GM19035 (cell line): ENCODE data around the gene EEPD1.
A peak's percentile ranks its signal among the peaks of the same experiment; 100 is the strongest.
"Not testable (repeated sequence)": the region's sequence is repeated elsewhere in the genome, so short reads cannot be mapped to it uniquely, and the experiment has no call there.

Source experiments
- ATAC-seq: cut with Tn5 transposase; IDR thresholded peaks from one replicate; pipeline ENCODE4 v1.9.1; 2021; ENCODE audit not compliant: unreplicated experiment

The EEPD1 gene

GRCh38 chr7:36152756-36153570 is at the start of gene EEPD1:
TSS of gene EEPD1 (plus strand) at chr7:36153254. CDS start at chr7:36154325, 1,071 bp downstream.
- ATAC-seq, result peak; percentile 97

GRCh38 chr7:36103837-36104561 is 49.1 kb upstream of the EEPD1 start:
- no peak for ATAC-seq

GRCh38 chr7:36106972-36107908 is 45.8 kb upstream of the EEPD1 start:
- not testable (repeated sequence) for ATAC-seq

DNA sequence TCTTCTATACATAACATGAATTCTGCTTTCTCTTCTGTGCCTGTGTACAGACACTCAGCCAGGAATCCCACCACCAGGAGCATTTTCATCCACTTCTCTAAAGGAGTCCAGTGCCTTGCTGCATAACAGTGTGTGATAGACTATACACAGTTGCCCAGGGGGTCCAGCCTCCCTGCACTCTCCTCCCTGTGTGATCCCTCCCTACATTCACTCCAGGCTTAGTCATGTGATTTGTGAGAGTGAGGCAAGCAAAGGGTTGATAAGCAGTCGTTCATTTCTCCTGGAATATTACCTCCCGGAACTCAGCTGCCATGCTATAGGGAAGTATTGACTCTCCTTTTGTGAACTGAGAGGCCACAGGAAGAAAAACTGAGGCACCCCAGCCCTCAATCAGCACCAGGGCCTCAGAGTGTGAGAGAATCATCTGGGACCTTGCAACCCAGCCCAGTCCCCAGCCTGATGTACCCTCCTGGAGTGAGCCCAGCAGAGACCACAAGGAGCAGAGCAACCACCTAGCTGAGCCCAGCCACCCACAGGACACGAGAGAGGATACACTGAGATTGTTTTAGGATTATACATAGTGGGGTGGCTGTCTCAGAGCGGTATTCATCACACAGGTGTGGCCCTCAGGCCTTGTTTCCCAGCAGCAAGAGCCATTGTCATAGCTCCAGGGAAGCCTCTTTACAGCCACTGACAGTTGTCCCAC is 45.0 kb upstream of the EEPD1 start:
- ATAC-seq, result no peak

DNA sequence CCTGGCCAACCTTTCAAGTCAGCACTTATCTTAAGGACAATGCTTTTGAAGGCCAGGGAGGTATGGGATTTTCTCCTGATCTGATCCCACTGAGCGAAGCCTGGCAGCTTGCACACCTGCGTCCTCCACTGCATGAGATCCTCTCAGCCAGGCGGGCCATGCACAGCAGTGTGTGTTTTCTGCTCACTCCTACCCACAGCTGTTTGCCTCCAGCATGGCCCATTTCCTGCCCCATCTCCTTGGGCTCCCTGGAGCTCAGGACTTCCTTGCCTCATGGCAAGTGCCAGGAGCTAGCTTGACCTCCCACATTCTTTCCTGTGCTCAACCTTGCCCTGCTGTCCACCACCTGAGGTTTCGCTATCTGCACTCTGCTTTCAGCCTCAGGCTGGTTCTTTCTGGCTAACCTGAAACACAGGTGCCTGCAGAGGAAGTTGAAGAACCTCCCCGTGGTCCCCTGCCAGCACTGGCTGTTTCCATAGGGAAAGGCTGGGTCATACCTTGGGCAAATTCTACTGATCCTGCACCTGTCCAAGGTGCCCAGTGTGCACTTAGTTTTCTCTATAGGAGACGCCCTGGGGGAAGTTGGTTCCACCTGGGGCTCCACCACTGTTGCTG is 43.9 kb upstream of the EEPD1 start:
- no peak for ATAC-seq

- ATAC-seq, result no peak
Observed at GRCh38 chr7:36110584-36110983, 42.5 kb upstream of the EEPD1 start.

- ATAC-seq, result no peak
Observed at GRCh38 chr7:36112969-36113368, 40.1 kb upstream of the EEPD1 start.

- no peak for ATAC-seq
Observed at GRCh38 chr7:36114355-36114754, 38.7 kb upstream of the EEPD1 start.

GRCh38 chr7:36115448-36116321 is 37.4 kb upstream of the EEPD1 start:
- ATAC-seq, result peak; percentile 99

- ATAC-seq, result no peak
Observed at GRCh38 chr7:36116347-36117202, 36.5 kb upstream of the EEPD1 start.

DNA sequence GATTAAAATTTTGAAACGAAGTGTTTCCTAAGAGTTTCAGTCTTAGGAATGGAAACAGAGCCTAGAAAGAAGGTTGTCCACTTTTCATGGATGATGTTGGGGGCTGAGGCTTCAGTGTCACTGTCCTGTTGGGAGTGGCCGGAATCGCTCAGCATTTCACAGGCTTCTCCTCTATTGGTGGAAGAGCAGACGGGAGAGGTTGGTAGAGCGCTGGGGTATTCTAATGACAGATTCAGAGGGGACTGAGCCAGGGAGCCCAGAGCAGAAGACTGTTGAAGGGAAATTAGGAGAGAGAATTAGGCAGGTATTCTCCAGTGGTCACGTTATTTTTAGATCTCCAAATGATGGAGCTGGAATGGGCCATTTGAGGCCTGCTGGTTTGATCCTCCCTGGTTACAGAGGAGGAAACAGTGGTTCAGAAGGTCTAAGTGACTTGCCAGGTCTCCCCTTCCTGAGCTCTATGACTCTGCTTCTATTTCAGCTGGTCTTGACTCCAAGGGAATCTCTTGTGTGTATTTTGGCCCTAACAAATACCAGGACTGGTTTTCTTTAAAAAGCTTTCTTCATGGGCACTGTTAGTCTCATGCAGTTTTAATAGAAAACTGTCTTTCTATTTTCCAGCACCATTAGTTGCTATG is 35.7 kb upstream of the EEPD1 start:
- ATAC-seq, result no peak

GRCh38 chr7:36118344-36118743 is 34.7 kb upstream of the EEPD1 start:
- no peak for ATAC-seq

DNA sequence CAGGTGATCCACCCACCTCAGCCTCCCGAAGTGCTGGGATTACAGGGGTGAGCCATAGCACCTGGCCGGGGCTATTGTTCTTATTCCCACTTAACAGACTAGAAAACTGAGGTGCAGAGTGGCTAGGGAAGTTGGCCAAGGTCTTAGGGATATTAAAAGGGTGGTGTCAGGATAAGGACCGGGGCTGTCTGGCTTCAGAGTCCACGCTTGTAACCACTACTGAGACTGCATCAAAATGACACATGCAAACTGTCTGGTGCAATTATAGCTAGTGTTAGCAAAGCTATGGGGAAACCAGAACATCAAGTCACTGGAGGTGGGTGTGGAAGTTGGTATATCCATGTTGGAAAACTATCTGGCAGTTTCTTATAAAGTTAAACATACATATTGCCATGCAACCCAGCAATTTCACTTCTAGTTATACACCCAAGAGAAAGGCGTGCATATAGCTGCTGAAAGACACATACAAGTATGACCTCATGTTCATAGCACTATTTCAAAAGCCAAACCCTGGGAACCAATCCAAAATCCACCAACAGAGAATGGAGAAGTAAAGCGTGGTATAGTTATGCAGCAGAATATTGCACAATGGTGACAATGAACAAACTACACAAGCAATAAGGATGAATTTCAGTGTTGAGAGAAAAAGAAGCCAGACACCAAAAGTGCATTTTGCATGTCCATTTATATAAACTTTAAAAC is 33.9 kb upstream of the EEPD1 start:
- ATAC-seq, result no peak

- not testable (repeated sequence) for ATAC-seq
Observed at GRCh38 chr7:36119983-36120646, 32.9 kb upstream of the EEPD1 start.

DNA sequence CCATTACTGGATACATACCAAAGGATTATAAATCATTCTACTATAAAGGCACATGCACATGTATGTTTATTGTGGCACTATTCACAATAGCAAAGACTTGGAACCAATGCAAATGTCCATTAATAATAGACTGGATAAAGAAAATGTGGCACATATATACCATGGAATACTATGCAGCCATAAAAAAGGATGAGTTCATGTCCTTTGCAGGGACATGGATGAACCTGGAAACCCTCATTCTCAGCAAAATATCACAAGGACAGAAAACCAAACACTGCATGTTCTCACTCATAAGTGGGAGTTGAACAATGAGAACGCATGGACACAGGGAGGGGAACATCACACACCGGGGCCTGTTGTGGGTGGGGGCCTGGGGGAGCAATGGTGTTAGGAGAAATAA is 27.4 kb upstream of the EEPD1 start:
- not testable (repeated sequence) for ATAC-seq

GRCh38 chr7:36127075-36127740 is 25.8 kb upstream of the EEPD1 start:
- ATAC-seq, result no peak
